COLO668 (cell line): ENCODE measurements around the gene ANP32D.
"Not testable (repeated sequence)": the region's sequence is repeated elsewhere in the genome, so short reads cannot be mapped to it uniquely, and the experiment has no call there.

ENCODE experiments used
- DNase-seq: peaks from one replicate; lab custom pipeline; 2025; ENCODE audit not compliant: unreplicated experiment; lab: John Stamatoyannopoulos, UW

ANP32D gene

GRCh38 chr12:48500281-48500680 is 27.9 kb downstream of the ANP32D start:
- DNase-seq, result not testable (repeated sequence)

GRCh38 chr12:48506836-48507235 is 34.5 kb downstream of the ANP32D start:
- not testable (repeated sequence) for DNase-seq

- no peak for DNase-seq
These were observed 36.6 kb downstream of the ANP32D start for GRCh38 chr12:48508987-48509386.

GRCh38 chr12:48510111-48510510 is 37.8 kb downstream of the ANP32D start:
- DNase-seq, result no peak

- peak; percentile 2 for DNase-seq
These were observed 40.5 kb downstream of the ANP32D start for GRCh38 chr12:48512855-48513254.

GRCh38 chr12:48514728-48515127 is 42.4 kb downstream of the ANP32D start:
- no peak for DNase-seq

- DNase-seq, result not testable (repeated sequence)
These were observed 48.0 kb downstream of the ANP32D start for GRCh38 chr12:48520381-48520780.
